Activated naive CD4-positive, alpha-beta T cell (primary cell): ENCODE results near the gene CITED2.
A peak's percentile ranks its signal among the peaks of the same experiment; 100 is the strongest.

ENCODE experiments used
- DNase-seq, 4 experiments: peaks; one replicate each; lab custom pipeline; 2025; lab: John Stamatoyannopoulos, UW

The CITED2 gene

DNA sequence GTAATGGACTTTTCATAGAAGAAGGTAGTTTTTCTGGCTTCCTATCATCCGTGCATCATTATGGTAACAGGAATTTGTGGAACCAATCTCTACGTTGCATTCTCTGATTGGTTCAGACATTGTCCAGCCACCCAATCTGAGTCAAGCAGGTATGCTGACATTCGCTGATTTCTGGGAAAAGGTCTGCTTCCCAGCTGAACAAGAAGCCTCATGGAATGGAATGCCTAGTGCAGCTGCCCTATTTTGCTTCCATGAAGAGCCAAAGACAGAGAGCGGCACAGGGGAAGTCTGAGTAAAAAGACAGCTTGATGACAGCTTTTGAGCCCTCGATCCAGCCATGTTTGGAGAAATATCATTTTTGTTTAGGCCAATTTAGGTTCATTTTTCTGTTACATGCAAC is 44.1 kb downstream of the CITED2 start:
- DNase-seq, result no peak

DNA sequence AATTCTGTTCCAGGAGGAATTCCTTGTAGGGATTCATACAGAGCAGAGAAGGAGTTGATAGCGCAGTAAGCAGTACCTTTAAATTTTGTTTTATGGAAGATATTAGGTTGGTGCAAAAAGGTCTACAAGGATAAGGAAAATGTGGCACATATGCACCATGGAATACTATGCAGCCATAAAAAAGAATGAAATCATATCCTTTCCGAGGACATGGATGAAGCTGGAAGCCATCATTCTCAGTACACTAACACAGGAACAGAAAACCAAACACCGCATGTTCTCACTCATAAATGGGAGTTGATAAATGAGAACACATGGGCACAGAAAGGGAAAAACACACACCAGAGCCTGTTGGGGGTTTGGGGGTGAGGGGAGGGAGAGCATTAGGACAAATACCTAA is 45.2 kb downstream of the CITED2 start:
- no peak for DNase-seq

GRCh38 chr6:139327038-139327437 is 47.4 kb downstream of the CITED2 start:
- DNase-seq, result no peak

DNA sequence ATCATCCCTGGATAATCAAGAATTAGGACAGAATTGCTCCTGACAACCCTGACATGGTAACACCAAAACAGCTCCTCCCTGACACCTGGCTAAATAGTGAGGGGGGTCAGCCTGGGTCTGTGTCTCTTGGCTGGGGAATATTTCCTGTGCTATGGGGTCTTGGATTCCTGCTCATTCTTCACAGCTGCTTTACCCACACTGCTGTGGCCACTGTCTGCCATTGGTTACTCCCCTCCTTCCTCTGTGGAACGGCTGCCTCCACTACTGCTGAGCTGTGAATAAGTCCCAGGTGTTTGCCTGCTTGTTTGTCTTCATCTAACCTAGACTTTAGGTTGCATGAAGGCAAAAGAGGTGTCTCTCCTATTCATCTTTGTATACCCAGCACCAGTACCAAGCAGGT is 48.8 kb downstream of the CITED2 start:
- DNase-seq, result no peak

- DNase-seq, result no peak
Measured at GRCh38 chr6:139325125-139325524, 49.3 kb downstream of the CITED2 start.

DNA sequence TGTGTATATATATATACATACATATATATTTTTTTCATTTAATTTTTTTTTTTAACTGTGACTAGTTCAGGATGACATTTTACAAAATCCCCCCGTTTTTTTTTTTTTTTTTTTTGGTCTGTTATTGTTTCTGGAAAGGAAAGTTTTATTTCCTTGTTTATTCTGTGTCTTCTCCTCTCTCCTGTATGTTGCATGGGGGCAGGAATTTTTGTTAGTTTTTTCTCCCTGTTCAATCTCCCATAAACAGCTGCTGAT is 50.2 kb downstream of the CITED2 start:
- no peak for DNase-seq

DNA sequence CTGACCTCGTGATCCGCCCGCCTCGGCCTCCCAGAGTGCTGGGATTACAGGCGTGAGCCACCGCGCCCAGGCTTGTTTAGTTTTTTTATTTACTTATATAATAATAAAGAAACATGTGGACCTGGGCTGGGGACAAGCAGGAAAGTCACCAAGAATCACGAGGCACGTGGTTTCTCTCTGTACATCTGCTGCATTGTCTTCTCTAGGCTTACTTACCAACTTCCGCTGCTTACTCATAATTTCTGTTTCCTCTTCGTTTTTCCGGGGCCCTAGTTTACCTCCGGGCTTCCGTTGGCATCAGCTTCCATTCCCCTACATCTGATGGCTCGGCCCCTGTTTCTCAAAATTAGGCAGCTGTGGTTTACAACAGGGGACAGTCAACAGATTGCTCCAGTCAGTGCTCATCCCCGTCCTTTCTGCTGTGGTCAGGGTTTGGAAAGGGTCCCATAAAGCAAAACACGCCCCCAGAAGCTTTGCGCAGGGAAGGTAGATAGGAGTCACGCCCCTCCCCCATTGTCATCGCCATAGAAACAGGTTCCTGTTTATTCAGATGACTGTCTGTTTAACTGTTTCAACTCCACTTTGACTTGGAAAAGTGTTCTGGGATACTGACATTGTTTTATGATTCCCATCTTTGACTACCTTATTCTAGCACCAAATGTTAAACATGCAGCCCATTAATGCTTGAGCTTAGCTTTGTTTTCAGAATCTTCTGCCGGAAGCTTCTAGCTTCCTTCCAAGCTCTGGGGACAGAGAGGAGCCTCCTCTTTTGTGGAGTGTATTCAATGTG is 50.7 kb downstream of the CITED2 start:
- peak; percentile 18 to 54 (median 42) for DNase-seq
